WTC11 (cell line): ENCODE measurements around the gene CLDN9. TPM values are rescaled to one million over a fixed set of nuclear protein-coding genes. Genes with fewer than 3 reads are reported as not detected.

Experiments used
- ATAC-seq: fragments of 200-7000 bp; cut with Tn5 transposase; 2 replicates; pipeline ENCODE4 v1.10.0; 2021; ENCODE audit warnings: mild to moderate bottlenecking, moderate library complexity
- CTCF ChIA-PET: fragments of 300-600 bp; sonication (Branson Sonifier 250); formaldehyde crosslinking; loops from one replicate; lab custom pipeline; 2021; ENCODE audit warnings: antibody characterized with exemption; lab: Charles Lee
- POLR2A ChIA-PET: fragments of 350-600 bp; sonication (Branson Sonifier 250); formaldehyde crosslinking; loops from one replicate; lab custom pipeline; 2021; ENCODE audit warnings: antibody characterized with exemption; lab: Charles Lee
- DNase-seq: peaks from one replicate; pipeline ENCODE4 v3.0.0; 2021; ENCODE audit warnings: low spot score
- H3K27ac Mint-ChIP-seq: 2 replicates; pipeline ENCODE4 v1.8.0; 2021; ENCODE audit warnings: mixed read lengths
- H3K27me3 Mint-ChIP-seq: 2 replicates; pipeline ENCODE4 v1.8.0; 2021; ENCODE audit warnings: low read depth, mild to moderate bottlenecking, moderate library complexity, mixed read lengths
- H3K36me3 Mint-ChIP-seq: 2 replicates; pipeline ENCODE4 v1.8.0; 2021; ENCODE audit warnings: mixed read lengths
- H3K4me1 Mint-ChIP-seq: 2 replicates; pipeline ENCODE4 v1.8.0; 2022; ENCODE audit warnings: mixed read lengths
- H3K4me3 Mint-ChIP-seq: 2 replicates; pipeline ENCODE4 v1.8.0; 2021; ENCODE audit warnings: mild to moderate bottlenecking, moderate library complexity, mixed read lengths
- H3K9me3 Mint-ChIP-seq: 2 replicates; pipeline ENCODE4 v1.8.0; 2021; ENCODE audit warnings: mixed read lengths
- NFATC4 ChIP-seq: fragments of 250-450 bp; sonication (Bioruptor Pico); IDR thresholded peaks from 2 replicates; pipeline ENCODE4 v1.9.0; 2021; ENCODE audit warnings: mild to moderate bottlenecking
- PRRX2 ChIP-seq: fragments of 250-450 bp; sonication (Bioruptor Pico); IDR thresholded peaks from 2 replicates; pipeline ENCODE4 v1.8.0; 2021; ENCODE audit warnings: mild to moderate bottlenecking
- ZBTB21 ChIP-seq: sonication (generic); formaldehyde crosslinking; IDR thresholded peaks from 2 replicates; pipeline ENCODE4 v1.8.1; 2023; ENCODE audit warnings: mild to moderate bottlenecking, missing genetic modification reagents, borderline replicate concordance
- ZNF121 ChIP-seq: sonication (generic); formaldehyde crosslinking; IDR thresholded peaks from 2 replicates; pipeline ENCODE4 v1.8.0; 2023; ENCODE audit warnings: missing genetic modification reagents
- ZNF232 ChIP-seq: sonication (generic); formaldehyde crosslinking; IDR thresholded peaks from 2 replicates; pipeline ENCODE4 v1.8.0; 2022; ENCODE audit warnings: mild to moderate bottlenecking, missing genetic modification reagents
- ZNF396 ChIP-seq: fragments of 250-450 bp; sonication (Bioruptor Pico); IDR thresholded peaks from 2 replicates; pipeline ENCODE4 v1.8.0; 2021; ENCODE audit warnings: mild to moderate bottlenecking, moderate library complexity, borderline replicate concordance
- total RNA-seq: library from RNA; stranded (reverse); gene quantifications from 3 replicates; pipeline ENCODE4 v1.2.3, GENCODE V29; 2021
- TF ChIP-seq, protein P1 (sequence below): sonication (generic); formaldehyde crosslinking; IDR thresholded peaks from 2 replicates; pipeline ENCODE4 v1.8.1; 2022; ENCODE audit warnings: mild to moderate bottlenecking, missing genetic modification reagents, moderate library complexity, borderline replicate concordance
- TF ChIP-seq, protein P2 (sequence below): fragments of 250-450 bp; sonication (Bioruptor Pico); IDR thresholded peaks from 2 replicates; pipeline ENCODE4 v1.8.0; 2021; ENCODE audit warnings: mild to moderate bottlenecking
- TF ChIP-seq, protein P3 (sequence below): sonication (generic); formaldehyde crosslinking; IDR thresholded peaks from 2 replicates; pipeline ENCODE4 v1.8.1; 2023; ENCODE audit warnings: mild to moderate bottlenecking, moderate library complexity, missing genetic modification reagents
- TF ChIP-seq, protein P4 (sequence below): sonication (generic); formaldehyde crosslinking; IDR thresholded peaks from 2 replicates; pipeline ENCODE4 v1.8.0; 2022; ENCODE audit warnings: mild to moderate bottlenecking, missing genetic modification reagents

The CLDN9 gene
- total RNA-seq, 1 experiment from 2014 or later = 0.92 TPM

DNA sequence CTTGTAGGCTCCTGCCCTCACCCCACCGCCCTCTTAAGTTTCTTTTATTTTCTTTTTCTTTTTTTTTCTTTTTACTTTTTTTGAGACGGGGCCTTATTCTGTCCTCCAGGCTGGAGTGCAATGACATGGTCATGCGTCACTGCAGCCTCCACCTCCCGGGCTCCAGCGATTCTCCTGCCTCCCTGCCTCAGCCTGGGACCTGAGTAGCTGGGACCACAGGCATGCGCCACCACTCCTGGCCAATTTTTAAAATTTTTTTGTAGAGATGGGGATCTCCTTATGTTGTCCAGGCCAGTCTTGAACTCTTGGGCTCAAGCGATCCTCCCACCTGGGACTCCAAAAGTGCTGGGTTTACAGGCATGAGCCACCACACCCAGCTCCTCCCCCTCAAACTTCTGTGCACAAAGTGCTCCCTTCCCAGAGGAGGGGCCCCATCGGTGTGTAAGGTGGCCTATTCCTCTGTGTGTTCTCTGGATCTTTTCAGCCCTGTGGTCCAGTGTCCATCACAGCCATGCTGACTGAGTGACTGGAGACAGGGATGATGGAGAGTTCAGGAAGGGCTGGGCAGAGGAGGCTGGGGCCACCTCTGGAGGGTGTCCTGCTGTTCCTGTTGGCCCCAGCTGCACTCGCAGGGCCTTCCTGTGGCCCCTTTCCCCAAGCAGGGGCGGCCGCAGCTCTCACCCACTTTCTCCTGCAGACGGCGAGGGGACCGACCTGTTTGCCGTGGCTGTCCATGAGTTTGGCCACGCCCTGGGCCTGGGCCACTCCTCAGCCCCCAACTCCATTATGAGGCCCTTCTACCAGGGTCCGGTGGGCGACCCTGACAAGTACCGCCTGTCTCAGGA lies 43.8 kb downstream of the CLDN9 start:
- Mint-ChIP-seq H3K27ac (no peak overlapping the region), H3K4me3 (no peak overlapping the region; the same call in 1 of the 2 replicates), H3K9me3 (0 out of 2 replicates have a peak, but pooled peaks cover 6% of the 10 kb centered on the region), H3K4me1 (peaks cover 30% of the 10 kb centered on the region), H3K27me3 (peaks cover 3% of the 10 kb centered on the region; the same call in 1 of the 2 replicates), H3K36me3 (peaks cover 12% of the 10 kb centered on the region)
- ChIA-PET CTCF (interaction anchor here (0.7 to 2.6 kb wide), 9 partner anchors 23 to 75 kb away, joined by 3 to 20 read pairs (median 4); partner anchors contain the start of gene ZNF205), POLR2A (interaction anchor here (1.3 kb wide), 1 partner anchor 94 kb away, joined by 6 read pairs; no protein-coding TSS in a partner anchor)
- TF ChIP-seq NFATC4 (CRISPR knock-in tag) (no peak), ZBTB21 (CRISPR knock-in tag) (no peak), PRRX2 (CRISPR knock-in tag) (no peak), ZNF396 (CRISPR knock-in tag) (no peak)
- TF ChIP-seq, protein P1, sequence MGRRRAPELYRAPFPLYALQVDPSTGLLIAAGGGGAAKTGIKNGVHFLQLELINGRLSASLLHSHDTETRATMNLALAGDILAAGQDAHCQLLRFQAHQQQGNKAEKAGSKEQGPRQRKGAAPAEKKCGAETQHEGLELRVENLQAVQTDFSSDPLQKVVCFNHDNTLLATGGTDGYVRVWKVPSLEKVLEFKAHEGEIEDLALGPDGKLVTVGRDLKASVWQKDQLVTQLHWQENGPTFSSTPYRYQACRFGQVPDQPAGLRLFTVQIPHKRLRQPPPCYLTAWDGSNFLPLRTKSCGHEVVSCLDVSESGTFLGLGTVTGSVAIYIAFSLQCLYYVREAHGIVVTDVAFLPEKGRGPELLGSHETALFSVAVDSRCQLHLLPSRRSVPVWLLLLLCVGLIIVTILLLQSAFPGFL (CRISPR knock-in tag) = no peak
- ATAC-seq (no peak), DNase-seq (no peak)

DNA sequence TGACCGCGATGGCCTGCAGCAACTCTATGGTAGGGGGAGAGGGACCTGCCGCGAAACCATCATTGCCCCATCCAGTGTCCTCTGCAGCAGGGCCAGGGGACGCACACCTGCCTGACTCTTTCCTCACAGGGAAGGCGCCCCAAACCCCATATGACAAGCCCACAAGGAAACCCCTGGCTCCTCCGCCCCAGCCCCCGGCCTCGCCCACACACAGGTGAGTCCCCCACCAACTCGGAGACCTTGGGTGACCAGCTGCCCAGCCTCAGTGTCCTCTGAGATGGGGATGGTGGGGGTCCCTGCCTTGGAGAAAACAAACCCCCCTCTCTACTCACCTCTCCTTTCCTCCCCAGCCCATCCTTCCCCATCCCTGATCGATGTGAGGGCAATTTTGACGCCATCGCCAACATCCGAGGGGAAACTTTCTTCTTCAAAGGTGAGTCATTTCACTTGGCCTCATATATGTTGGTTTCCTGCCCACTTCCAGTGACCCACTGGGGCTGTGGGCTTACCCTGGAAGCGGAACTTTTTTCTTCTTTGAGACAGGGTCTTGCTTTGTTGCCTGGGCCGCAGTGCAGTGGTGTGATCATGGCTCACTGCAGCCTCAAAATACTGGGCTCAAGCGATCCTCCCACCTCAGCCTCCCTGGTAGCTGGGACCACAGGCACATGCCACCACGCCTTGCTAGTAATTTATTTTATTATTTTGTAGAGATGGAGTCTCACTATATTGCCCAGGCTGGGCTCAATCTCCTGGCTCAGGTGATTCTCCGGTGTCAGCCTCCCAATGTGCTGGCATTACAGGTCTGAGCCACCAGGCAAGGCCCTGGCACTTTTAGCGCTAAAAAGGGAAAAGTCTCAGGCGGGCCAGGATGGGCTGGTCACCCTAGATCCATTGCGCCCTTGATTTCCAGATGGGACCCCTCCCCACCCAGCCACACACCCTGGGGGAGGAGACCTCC lies 44.7 kb downstream of the CLDN9 start:
- Mint-ChIP-seq H3K4me1 (peaks cover 26% of the 10 kb centered on the region), H3K9me3 (0 out of 2 replicates have a peak, but pooled peaks cover 1% of the 10 kb centered on the region), H3K27me3 (peaks cover 3% of the 10 kb centered on the region; the same call in 1 of the 2 replicates), H3K4me3 (peak overlapping the region; percentile 20; the same call in 1 of the 2 replicates), H3K36me3 (peaks cover 7% of the 10 kb centered on the region), H3K27ac (no peak overlapping the region)
- POLR2A ChIA-PET = interaction anchor here (1.3 to 3.2 kb wide), 5 partner anchors 26 to 54 kb away, joined by 5 to 29 read pairs (median 8); partner anchors contain the start of gene ZSCAN10
- CTCF ChIA-PET = interaction anchor here (0.9 to 3.6 kb wide), 26 partner anchors 8 to 117 kb away, joined by 3 to 109 read pairs (median 19); partner anchors contain the start of genes BICDL2, KREMEN2, MMP25 and PAQR4
- ATAC-seq (no peak), DNase-seq (no peak)
- TF ChIP-seq ZNF121 (CRISPR knock-in tag) = peak; percentile 55
- TF ChIP-seq, protein P2, sequence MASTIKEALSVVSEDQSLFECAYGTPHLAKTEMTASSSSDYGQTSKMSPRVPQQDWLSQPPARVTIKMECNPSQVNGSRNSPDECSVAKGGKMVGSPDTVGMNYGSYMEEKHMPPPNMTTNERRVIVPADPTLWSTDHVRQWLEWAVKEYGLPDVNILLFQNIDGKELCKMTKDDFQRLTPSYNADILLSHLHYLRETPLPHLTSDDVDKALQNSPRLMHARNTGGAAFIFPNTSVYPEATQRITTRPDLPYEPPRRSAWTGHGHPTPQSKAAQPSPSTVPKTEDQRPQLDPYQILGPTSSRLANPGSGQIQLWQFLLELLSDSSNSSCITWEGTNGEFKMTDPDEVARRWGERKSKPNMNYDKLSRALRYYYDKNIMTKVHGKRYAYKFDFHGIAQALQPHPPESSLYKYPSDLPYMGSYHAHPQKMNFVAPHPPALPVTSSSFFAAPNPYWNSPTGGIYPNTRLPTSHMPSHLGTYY (CRISPR knock-in tag) = no peak

DNA sequence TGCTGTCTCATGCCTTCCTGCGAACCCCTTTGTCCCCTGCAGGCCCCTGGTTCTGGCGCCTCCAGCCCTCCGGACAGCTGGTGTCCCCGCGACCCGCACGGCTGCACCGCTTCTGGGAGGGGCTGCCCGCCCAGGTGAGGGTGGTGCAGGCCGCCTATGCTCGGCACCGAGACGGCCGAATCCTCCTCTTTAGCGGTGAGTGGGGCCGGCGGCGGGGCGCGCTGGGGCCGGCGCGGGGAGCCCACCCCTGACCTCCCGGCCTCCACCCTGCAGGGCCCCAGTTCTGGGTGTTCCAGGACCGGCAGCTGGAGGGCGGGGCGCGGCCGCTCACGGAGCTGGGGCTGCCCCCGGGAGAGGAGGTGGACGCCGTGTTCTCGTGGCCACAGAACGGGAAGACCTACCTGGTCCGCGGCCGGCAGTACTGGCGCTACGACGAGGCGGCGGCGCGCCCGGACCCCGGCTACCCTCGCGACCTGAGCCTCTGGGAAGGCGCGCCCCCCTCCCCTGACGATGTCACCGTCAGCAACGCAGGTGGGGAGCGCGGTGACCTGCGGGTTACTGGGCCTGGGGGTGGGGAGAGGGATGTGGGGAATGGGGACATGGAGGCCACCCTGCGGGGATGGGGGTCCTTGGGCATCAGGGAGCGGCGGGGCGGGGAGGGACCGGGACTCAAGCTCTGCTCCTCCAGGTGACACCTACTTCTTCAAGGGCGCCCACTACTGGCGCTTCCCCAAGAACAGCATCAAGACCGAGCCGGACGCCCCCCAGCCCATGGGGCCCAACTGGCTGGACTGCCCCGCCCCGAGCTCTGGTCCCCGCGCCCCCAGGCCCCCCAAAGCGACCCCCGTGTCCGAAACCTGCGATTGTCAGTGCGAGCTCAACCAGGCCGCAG lies 45.7 kb downstream of the CLDN9 start:
- peaks cover 26% of the 10 kb centered on the region for H3K4me1 Mint-ChIP-seq
- TF ChIP-seq, protein P3, sequence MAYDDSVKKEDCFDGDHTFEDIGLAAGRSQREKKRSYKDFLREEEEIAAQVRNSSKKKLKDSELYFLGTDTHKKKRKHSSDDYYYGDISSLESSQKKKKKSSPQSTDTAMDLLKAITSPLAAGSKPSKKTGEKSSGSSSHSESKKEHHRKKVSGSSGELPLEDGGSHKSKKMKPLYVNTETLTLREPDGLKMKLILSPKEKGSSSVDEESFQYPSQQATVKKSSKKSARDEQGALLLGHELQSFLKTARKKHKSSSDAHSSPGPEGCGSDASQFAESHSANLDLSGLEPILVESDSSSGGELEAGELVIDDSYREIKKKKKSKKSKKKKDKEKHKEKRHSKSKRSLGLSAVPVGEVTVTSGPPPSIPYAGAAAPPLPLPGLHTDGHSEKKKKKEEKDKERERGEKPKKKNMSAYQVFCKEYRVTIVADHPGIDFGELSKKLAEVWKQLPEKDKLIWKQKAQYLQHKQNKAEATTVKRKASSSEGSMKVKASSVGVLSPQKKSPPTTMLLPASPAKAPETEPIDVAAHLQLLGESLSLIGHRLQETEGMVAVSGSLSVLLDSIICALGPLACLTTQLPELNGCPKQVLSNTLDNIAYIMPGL (CRISPR knock-in tag) = peak; percentile 74
- TF ChIP-seq, protein P2 (CRISPR knock-in tag) = no peak
- TF ChIP-seq, protein P4, sequence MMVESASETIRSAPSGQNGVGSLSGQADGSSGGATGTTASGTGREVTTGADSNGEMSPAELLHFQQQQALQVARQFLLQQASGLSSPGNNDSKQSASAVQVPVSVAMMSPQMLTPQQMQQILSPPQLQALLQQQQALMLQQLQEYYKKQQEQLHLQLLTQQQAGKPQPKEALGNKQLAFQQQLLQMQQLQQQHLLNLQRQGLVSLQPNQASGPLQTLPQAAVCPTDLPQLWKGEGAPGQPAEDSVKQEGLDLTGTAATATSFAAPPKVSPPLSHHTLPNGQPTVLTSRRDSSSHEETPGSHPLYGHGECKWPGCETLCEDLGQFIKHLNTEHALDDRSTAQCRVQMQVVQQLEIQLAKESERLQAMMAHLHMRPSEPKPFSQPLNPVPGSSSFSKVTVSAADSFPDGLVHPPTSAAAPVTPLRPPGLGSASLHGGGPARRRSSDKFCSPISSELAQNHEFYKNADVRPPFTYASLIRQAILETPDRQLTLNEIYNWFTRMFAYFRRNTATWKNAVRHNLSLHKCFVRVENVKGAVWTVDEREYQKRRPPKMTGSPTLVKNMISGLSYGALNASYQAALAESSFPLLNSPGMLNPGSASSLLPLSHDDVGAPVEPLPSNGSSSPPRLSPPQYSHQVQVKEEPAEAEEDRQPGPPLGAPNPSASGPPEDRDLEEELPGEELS (CRISPR knock-in tag) = 0 out of 2 replicates have a peak, but pooled peaks have one; percentile 64
- 0 out of 2 replicates have a peak, but pooled peaks have one; percentile 4 for TF ChIP-seq ZNF232 (CRISPR knock-in tag)
- ATAC-seq (peak; percentile 72), DNase-seq (peak; percentile 76)
- peaks cover 6% of the 10 kb centered on the region; the same call in 1 of the 2 replicates for H3K36me3 Mint-ChIP-seq
- H3K27me3 Mint-ChIP-seq = peaks cover 3% of the 10 kb centered on the region; the same call in 1 of the 2 replicates
- H3K4me3 Mint-ChIP-seq = peak overlapping the region; percentile 76
- POLR2A ChIA-PET = interaction anchor here (0.9 to 3.2 kb wide), 10 partner anchors 12 to 71 kb away, joined by 3 to 29 read pairs (median 6); partner anchors contain the start of genes CLDN9, HCFC1R1, MMP25 and ZSCAN10
- H3K9me3 Mint-ChIP-seq = no peaks in the 10 kb centered on the region
- no peak overlapping the region for H3K27ac Mint-ChIP-seq
- CTCF ChIA-PET = interaction anchor here (0.5 to 3.6 kb wide), 54 partner anchors 9 to 596 kb away, joined by 3 to 109 read pairs (median 5); partner anchors contain the start of genes BICDL2, CLDN6, HCFC1R1 and KREMEN2
